Spleen (tissue), 11 donors: ENCODE measurements around the gene FAIM2. TPM values are rescaled to one million over a fixed set of nuclear protein-coding genes. Genes with fewer than 3 reads are reported as not detected.

ENCODE experiments used
- DNase-seq: peaks from one replicate; pipeline ENCODE4 v3.0.0-alpha.2; 2020
- H3K27ac ChIP-seq, 8 donors: fragments of 200-600 bp; sonication (generic) in 7 of 8; 1 replicate in 4 of 8; 2 replicates in 4 of 8; pipeline versions ENCODE4 v1.5.0 to v1.8.0; 2016 to 2021; ENCODE audit warnings: inconsistent platforms in 4 of 8, mild to moderate bottlenecking in 4 of 8, moderate library complexity in 1 of 8
- H3K27me3 ChIP-seq, 7 donors: fragments of 200-600 bp; sonication (generic) in 6 of 7; replicated peaks in 1 of 7; 1 replicate in 4 of 7; 2 replicates in 3 of 7; pipeline versions ENCODE4 v1.5.0 to v1.8.0; 2016 to 2021; ENCODE audit warnings: inconsistent platforms in 3 of 7, mild to moderate bottlenecking in 1 of 7
- H3K36me3 ChIP-seq, 6 donors: fragments of 200-600 bp; sonication (generic) in 5 of 6; 1 replicate in 4 of 6; 2 replicates in 2 of 6; pipeline versions ENCODE4 v1.5.0 to v1.8.0; 2016 to 2021; ENCODE audit warnings: inconsistent platforms in 2 of 6
- H3K4me1 ChIP-seq, 6 donors: fragments of 200-600 bp; sonication (generic) in 5 of 6; 1 replicate in 3 of 6; 2 replicates in 3 of 6; pipeline versions ENCODE4 v1.5.0 to v1.8.0; 2016 to 2021; ENCODE audit warnings: inconsistent platforms in 3 of 6
- H3K4me3 ChIP-seq, 8 donors: fragments of 200-600 bp; sonication (generic) in 7 of 8; 1 replicate in 4 of 8; 2 replicates in 4 of 8; pipeline versions ENCODE4 v1.5.0 to v1.8.0; 2016 to 2021; ENCODE audit warnings: inconsistent platforms in 4 of 8, mild to moderate bottlenecking in 4 of 8, moderate library complexity in 2 of 8
- H3K9me3 ChIP-seq, 8 donors: fragments of 200-600 bp; sonication (generic) in 7 of 8; 1 replicate in 4 of 8; 2 replicates in 4 of 8; pipeline versions ENCODE4 v1.5.0 to v1.8.0; 2016 to 2021; ENCODE audit warnings: inconsistent platforms in 4 of 8
- CTCF ChIP-seq, 11 experiments: fragments of 200-600 bp in 7 of 11; fragments of 450-650 bp in 4 of 11; sonication (generic) in 4 of 11; IDR thresholded peaks in 8 of 11; conservative IDR thresholded peaks in 3 of 11; 1 replicate in 7 of 11; 2 replicates in 4 of 11; pipeline versions ENCODE4 v1.4.0 to v1.8.0; 2016 to 2021; ENCODE audit warnings: antibody characterized with exemption in 11 of 11, inconsistent platforms in 4 of 11, mild to moderate bottlenecking in 1 of 11
- POLR2A ChIP-seq, 3 donors: fragments of 450-650 bp; IDR thresholded peaks; one replicate each; pipeline ENCODE4 v1.5.1; 2017; ENCODE audit warnings: antibody characterized with exemption in 3 of 3, mild to moderate bottlenecking in 1 of 3
- POLR2AphosphoS5 ChIP-seq, 3 donors: sonication (generic); formaldehyde crosslinking; IDR thresholded peaks; one replicate each; pipeline ENCODE4 v1.5.1; 2017; ENCODE audit warnings: antibody characterized with exemption in 3 of 3
- WGBS, 5 donors: extraction: QIAGEN DNeasy Blood & Tissue Kit in 3 of 5; methylation state at CpG; one replicate each; pipeline versions ENCODE4 v1.1.5 to v1.1.7; 2013 to 2018; 5-methylcytosine and 5-hydroxymethylcytosine counted together
- intact Hi-C: fragments of 100-400 bp; cut with DNase I; formaldehyde crosslinking; loops from one replicate; pipeline ENCODE4 v1.15.0; 2023; ENCODE audit warnings: low total_unique reads
- polyA plus RNA-seq, 3 donors: library from polyadenylated mRNA; stranded (reverse); fragments of 200-250 nt; gene quantifications; one replicate each; pipeline ENCODE4 v1.2.1, GENCODE V29; 2013
- total RNA-seq, 7 donors: library from RNA; depleted of rRNA in 3 of 7; stranded (reverse); fragments of >200 nt in 3 of 7; fragmentation: NEBNext Ultra II Directional in 4 of 7; extraction: Animal tissue kit (Norgen Biotek cat#: 25700) in 4 of 7; gene quantifications; one replicate each; pipeline versions ENCODE4 v1.1.0 to v1.2.1, GENCODE V29; 2016 to 2021
- donor health status: healthy with polysubstance abuse.
- donor health status: DM: no; HTN: no; CAD: no; lungs with moderate emphysema.
- donor health status: DM: no; HTN: no; CAD: no.
- donor health status: Bipolar disorder and iron deficiency.
- donor health status: healthy.
- donor health status: DM: no; HTN: no; CAD: no.
- donor health status: DM: yes; HTN: yes; CAD: no.

FAIM2 gene
- total and polyA plus RNA-seq, 10 donors: 0.04 to 3.2 (median 0.47) TPM; not detected in 1

DNA sequence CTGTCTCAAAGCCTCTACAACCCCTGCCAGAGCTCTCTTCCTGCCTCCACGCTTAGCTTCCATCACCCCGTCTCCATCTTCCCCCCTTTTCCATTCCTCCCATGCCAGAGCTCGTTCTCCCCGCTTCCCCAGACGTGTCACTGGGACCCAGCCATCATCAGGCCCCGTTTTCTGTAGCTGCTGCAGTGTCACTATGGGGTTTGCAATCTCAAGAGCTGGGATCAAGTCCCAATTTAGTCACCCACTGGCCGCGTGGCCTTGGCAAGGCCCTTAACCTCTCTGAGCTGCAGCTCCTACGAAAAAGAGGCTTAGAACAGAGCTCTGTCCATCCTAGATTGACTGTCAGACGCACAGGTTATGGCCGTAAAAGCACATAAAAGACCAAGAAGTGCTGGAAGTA, 901 bp upstream of the FAIM2 start:
- 85 to 92% (median 90%) methylated on average over 11 of the region's 11 CpGs for WGBS, 5 donors
- no peak for DNase-seq

GRCh38 chr12:49903351-49903699, 375 bp downstream of the FAIM2 start:
- peak overlapping the region in 3 of 8 donors; percentile 33 to 49 (median 36) for H3K27ac ChIP-seq
- no peak for TF ChIP-seq POLR2AphosphoS5 (IDR thresholded peaks at IDR 0.05)
- TF ChIP-seq POLR2A (IDR thresholded peaks at IDR 0.05): no peak
- no peak for TF ChIP-seq CTCF (IDR thresholded peaks at IDR 0.05 in 8 of 11, conservative IDR thresholded peaks at IDR 0.05 in 3 of 11)
- intact Hi-C loops: no loop called here
- H3K9me3 ChIP-seq: no peaks in the 10 kb centered on the region
- peak overlapping the region in 7 of 8 donors; percentile 22 to 68 (median 35) for H3K4me3 ChIP-seq
- 57 to 65% (median 61%) methylated on average over 8 to 12 of the region's 12 CpGs for WGBS, 5 donors
- H3K4me1 ChIP-seq: peaks cover 0 to 19% (median 12%) of the 10 kb centered on the region in 6 donors
- H3K27me3 ChIP-seq: peaks cover 0 to 48% (median 10%) of the 10 kb centered on the region in 7 donors
- no peaks in the 10 kb centered on the region for H3K36me3 ChIP-seq
- DNase-seq: peak; percentile 37

More for the DNA sequence above, 901 bp upstream of the FAIM2 start:
- no peaks in the 10 kb centered on the region for H3K9me3 ChIP-seq
- peaks cover 0 to 19% (median 12%) of the 10 kb centered on the region in 6 donors for H3K4me1 ChIP-seq
- intact Hi-C loops: no loop called here
- H3K4me3 ChIP-seq: no peak overlapping the region
- TF ChIP-seq POLR2AphosphoS5 (IDR thresholded peaks at IDR 0.05) (no peak), CTCF (IDR thresholded peaks at IDR 0.05 in 8 of 11, conservative IDR thresholded peaks at IDR 0.05 in 3 of 11) (no peak), POLR2A (IDR thresholded peaks at IDR 0.05) (no peak)
- H3K36me3 ChIP-seq: no peaks in the 10 kb centered on the region
- peaks cover 0 to 46% (median 10%) of the 10 kb centered on the region in 7 donors for H3K27me3 ChIP-seq
- peak overlapping the region in 2 of 8 donors; percentile 11 to 36 for H3K27ac ChIP-seq

DNA sequence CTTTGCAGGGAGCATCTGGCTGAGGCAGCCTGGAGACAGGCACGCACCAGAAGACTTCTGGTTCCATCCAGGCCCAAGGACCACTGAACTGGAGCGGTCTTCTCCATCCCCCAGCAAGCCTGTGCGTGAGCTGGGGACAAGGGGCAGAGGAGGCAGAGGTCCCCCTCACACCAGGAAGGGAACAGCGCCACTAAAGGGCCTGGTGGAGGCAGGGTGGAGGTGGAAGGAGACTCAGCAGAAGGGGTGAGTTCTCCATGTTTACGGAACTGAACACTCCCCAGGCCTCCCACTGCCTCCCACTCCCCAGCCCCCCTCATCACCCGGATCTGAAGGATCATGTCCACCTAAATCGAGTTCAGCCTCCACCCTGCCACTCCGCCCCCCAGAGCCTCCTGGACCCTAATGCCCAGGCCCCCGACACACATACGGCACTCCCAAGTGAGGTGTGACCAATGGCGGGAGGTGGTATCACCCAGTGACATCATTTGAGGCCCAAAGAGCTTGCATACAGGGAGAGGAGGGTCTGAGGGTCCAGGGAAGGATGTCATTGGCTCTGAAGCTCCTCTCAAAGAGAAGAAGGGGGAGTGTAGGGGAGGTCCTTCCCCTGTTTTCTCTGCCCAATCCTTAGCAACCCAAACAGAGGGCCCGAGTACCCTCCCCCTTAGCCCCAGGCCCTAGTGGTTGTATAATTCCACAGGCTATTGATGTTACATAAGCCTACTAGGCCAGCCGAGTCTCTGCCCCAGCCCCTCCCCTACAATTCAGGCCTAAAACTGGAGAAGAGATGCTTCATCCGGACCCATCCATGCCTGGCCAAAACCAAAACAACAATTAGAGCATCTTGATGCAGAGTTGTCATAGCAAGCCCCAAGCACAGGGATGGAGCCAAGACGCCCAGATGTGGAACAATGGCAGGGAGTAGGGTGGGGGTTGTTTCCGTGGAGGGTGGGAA, 1.0 kb downstream of the FAIM2 start:
- DNase-seq: peak; percentile 59
- intact Hi-C loops: no loop called here
- H3K9me3 ChIP-seq: no peaks in the 10 kb centered on the region

More for the DNA sequence above, 1.0 kb downstream of the FAIM2 start:
- TF ChIP-seq POLR2AphosphoS5 (IDR thresholded peaks at IDR 0.05) (no peak), CTCF (IDR thresholded peaks at IDR 0.05 in 8 of 11, conservative IDR thresholded peaks at IDR 0.05 in 3 of 11) (no peak), POLR2A (IDR thresholded peaks at IDR 0.05) (no peak)
- Histone ChIP-seq H3K36me3 (no peaks in the 10 kb centered on the region), H3K4me3 (no peak overlapping the region), H3K27me3 (peaks cover 0 to 51% (median 10%) of the 10 kb centered on the region in 7 donors), H3K4me1 (peaks cover 0 to 19% (median 12%) of the 10 kb centered on the region in 6 donors), H3K27ac (no peak overlapping the region)
- WGBS, 5 donors: 85 to 88% (median 87%) methylated on average over 16 of the region's 16 CpGs
